Endothelial cell of umbilical vein (primary cell): ENCODE measurements around the gene PYROXD2. TPM values are rescaled to one million over a fixed set of nuclear protein-coding genes. Genes with fewer than 3 reads are reported as not detected.

Experiments
- BruUV-seq: library from RNA; stranded (reverse); fragments of 400-500 nt; replicated peaks from 2 replicates; lab custom pipeline; 2021; lab: Mats Ljungman, UMichigan
- CTCF ChIA-PET: fragments of 300-600, 350-600 bp; sonication (Branson Sonifier 250); formaldehyde crosslinking; loops from one replicate; lab custom pipeline; 2021; ENCODE audit warnings: antibody characterized with exemption, inconsistent platforms; lab: Charles Lee
- POLR2A ChIA-PET: fragments of 300-600, 350-600 bp; sonication (Branson Sonifier 250); formaldehyde crosslinking; loops from one replicate; lab custom pipeline; 2021; ENCODE audit warnings: antibody characterized with exemption, inconsistent platforms; lab: Charles Lee
- DNase-seq: peaks from one replicate; pipeline ENCODE4 v3.0.0-alpha.2; 2011; ENCODE audit warnings: low read depth, low spot score
- FAIRE-seq: peaks from 2 replicates; lab custom pipeline; 2011; peaks lifted over from hg19 to GRCh38; lab: Jason Lieb, UNC
- H2AFZ ChIP-seq: 2 replicates; pipeline ENCODE4 v1.6.0; 2012; ENCODE audit warnings: low read depth, low read length, control low read depth, inconsistent platforms
- H3K27ac ChIP-seq: 2 replicates; pipeline ENCODE4 v1.5.1; 2011; ENCODE audit warnings: low read depth, mild to moderate bottlenecking, control low read depth, low read length, moderate library complexity; ENCODE audit not compliant: insufficient read depth
- H3K27me3 ChIP-seq, 2 experiments: 2 replicates each; pipeline versions ENCODE4 v1.6.0 to v1.6.1; 2011; ENCODE audit warnings: low read length in 2 of 2, mixed read lengths in 1 of 2; ENCODE audit not compliant: control insufficient read depth in 2 of 2, insufficient read depth in 2 of 2
- H3K36me3 ChIP-seq, 2 experiments: 2 replicates in 1 of 2; 3 replicates in 1 of 2; pipeline ENCODE4 v1.5.1; 2011; ENCODE audit warnings: low read length in 2 of 2, mild to moderate bottlenecking in 1 of 2, moderate library complexity in 1 of 2; ENCODE audit not compliant: control insufficient read depth in 2 of 2, insufficient read depth in 2 of 2; ENCODE audit errors: extremely low read depth in 1 of 2
- H3K4me1 ChIP-seq: 3 replicates; pipeline ENCODE4 v1.5.1; 2011; ENCODE audit warnings: mild to moderate bottlenecking, low read length; ENCODE audit not compliant: control insufficient read depth, insufficient read depth; ENCODE audit errors: extremely low read depth
- H3K4me2 ChIP-seq: 2 replicates; pipeline ENCODE4 v1.6.1; 2011; ENCODE audit warnings: low read length, control low read depth, mixed read lengths; ENCODE audit not compliant: insufficient read depth
- H3K4me3 ChIP-seq, 3 experiments: fragments of 200-600 bp in 1 of 3; sonication (generic), shearing (Covaris generic) in 1 of 3; replicated peaks in 1 of 3; 2 replicates each; pipeline ENCODE4 v1.5.1; 2011 to 2016; ENCODE audit warnings: control low read depth in 3 of 3, low read length in 3 of 3, mild to moderate bottlenecking in 2 of 3, inconsistent platforms in 1 of 3, low read depth in 1 of 3, moderate library complexity in 1 of 3; ENCODE audit not compliant: insufficient read depth in 1 of 3
- H3K79me2 ChIP-seq: 2 replicates; pipeline ENCODE4 v1.6.0; 2012; ENCODE audit warnings: low read length, inconsistent platforms; ENCODE audit not compliant: control insufficient read depth, insufficient read depth
- H3K9ac ChIP-seq: replicated peaks from 2 replicates; pipeline ENCODE3; 2011; ENCODE audit warnings: low read length, control low read depth; ENCODE audit not compliant: insufficient read depth; ENCODE audit errors: extremely low read depth
- H3K9me1 ChIP-seq: replicated peaks from 3 replicates; pipeline ENCODE4 v1.6.0; 2011; ENCODE audit warnings: mild to moderate bottlenecking, low read length; ENCODE audit not compliant: control insufficient read depth, insufficient read depth; ENCODE audit errors: extremely low read depth
- H3K9me3 ChIP-seq: replicated peaks from 2 replicates; pipeline ENCODE4 v1.5.1; 2012; ENCODE audit warnings: low read length, inconsistent platforms; ENCODE audit not compliant: control insufficient read depth, insufficient read depth
- H4K20me1 ChIP-seq: replicated peaks from 2 replicates; pipeline ENCODE3; 2011; ENCODE audit warnings: mild to moderate bottlenecking, low read length; ENCODE audit not compliant: control insufficient read depth, insufficient read depth; ENCODE audit errors: extremely low read depth
- EZH2 ChIP-seq: IDR thresholded peaks from 2 replicates; pipeline ENCODE4 v1.6.1; 2012; ENCODE audit warnings: borderline replicate concordance, low read depth, mild to moderate bottlenecking, moderate library complexity, low read length, inconsistent platforms; ENCODE audit not compliant: severe bottlenecking
- FOS ChIP-seq: IDR thresholded peaks from 2 replicates; pipeline ENCODE4 v1.6.1; 2011; ENCODE audit warnings: mild to moderate bottlenecking, low read length, moderate library complexity, borderline replicate concordance; ENCODE audit not compliant: insufficient read depth
- GATA2 ChIP-seq: IDR thresholded peaks from 2 replicates; pipeline ENCODE4 v1.7.0; 2011; ENCODE audit warnings: low read depth, mild to moderate bottlenecking, moderate library complexity, mixed read lengths, low read length; ENCODE audit not compliant: insufficient read length, insufficient read depth
- JUN ChIP-seq: IDR thresholded peaks from 2 replicates; pipeline ENCODE4 v1.6.1; 2011; ENCODE audit warnings: borderline replicate concordance, low read depth; ENCODE audit not compliant: insufficient read length, insufficient read depth
- MYC ChIP-seq: IDR thresholded peaks from one replicate; pipeline ENCODE4 v1.6.1; 2011; ENCODE audit warnings: mild to moderate bottlenecking, low read depth, low read length
- POLR2A ChIP-seq: IDR thresholded peaks from 2 replicates; pipeline ENCODE4 v1.6.1; 2012; ENCODE audit warnings: low read depth, mild to moderate bottlenecking, control low read depth, low read length
- POLR2AphosphoS5 ChIP-seq: IDR thresholded peaks from 2 replicates; pipeline ENCODE4 v1.6.1; 2012; ENCODE audit warnings: low read depth, mild to moderate bottlenecking, control low read depth, low read length, moderate library complexity; ENCODE audit not compliant: insufficient read depth
- dilution Hi-C: fragments of 300-500 bp; cut with MboI; formaldehyde crosslinking; loops from one replicate; pipeline ENCODE4 v1.15.0; 2019; ENCODE audit warnings: low sequenced_read_pairs; ENCODE audit not compliant: extremely low pct_ligation_motif_present
- intact Hi-C: fragments of 100-400 bp; cut with micrococcal nuclease; formaldehyde crosslinking; loops from one replicate; pipeline ENCODE4 v1.10.0; 2022
- polyA plus RNA-seq, 4 experiments: library from polyadenylated mRNA; depleted of rRNA in 3 of 4; stranded (reverse) in 3 of 4; unstranded in 1 of 4; fragments of >200 nt; gene quantifications; 2 replicates each; pipeline versions ENCODE4 v1.2.1 to v1.2.3, GENCODE V29; 2011 to 2012; ENCODE audit warnings: missing spikeins in 1 of 4
- total RNA-seq: library from RNA; stranded (reverse); gene quantifications from 2 replicates; pipeline ENCODE4 v1.2.3, GENCODE V29; 2021
- TF ChIP-seq, protein P1 (sequence below), 2 donors: IDR thresholded peaks; 1 replicate in 1 of 2; 2 replicates in 1 of 2; pipeline ENCODE4 v1.5.1; 2011; ENCODE audit warnings: low read length in 2 of 2, mild to moderate bottlenecking in 2 of 2, moderate library complexity in 2 of 2, control low read depth in 1 of 2, inconsistent platforms in 1 of 2, low read depth in 1 of 2; ENCODE audit not compliant: insufficient read depth in 1 of 2; ENCODE audit errors: extremely low read depth in 1 of 2
- TF ChIP-seq, protein P2 (sequence below): IDR thresholded peaks from 2 replicates; pipeline ENCODE4 v1.6.1; 2011; ENCODE audit not compliant: insufficient read depth, insufficient read length

The PYROXD2 gene
- total and polyA plus RNA-seq, 2 donors (not counting 3 experiments of a cell fraction or from before 2014, with no cell fraction given), result 7.0 to 13.7 TPM

DNA sequence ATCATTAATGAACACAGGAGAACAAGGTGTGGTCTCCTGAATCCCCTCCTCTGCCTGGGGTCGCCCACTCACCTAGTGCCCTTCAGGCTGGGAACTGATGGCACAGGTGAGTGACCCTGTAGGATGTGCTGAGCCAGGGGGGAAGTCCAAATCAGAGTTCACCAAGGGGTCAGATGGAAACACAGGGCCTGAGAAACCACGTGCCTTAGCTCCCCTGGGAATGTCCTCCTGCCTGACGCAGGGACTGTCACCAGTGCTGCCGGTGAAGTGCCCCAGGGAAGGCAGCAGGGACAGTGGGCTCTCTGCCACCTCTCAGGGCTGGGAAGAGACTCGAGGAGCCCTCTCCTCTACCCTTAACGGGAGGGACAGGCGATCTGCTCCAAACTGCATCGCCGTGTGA lies 5.8 kb upstream of the PYROXD2 start:
- Histone ChIP-seq H3K9ac (no peak overlapping the region), H3K4me2 (no peak overlapping the region), H3K27me3 (no peaks in the 10 kb centered on the region), H2AFZ (no peak overlapping the region), H3K9me3 (no peaks in the 10 kb centered on the region), H3K27ac (no peak overlapping the region), H3K4me1 (peaks cover under 1% of the 10 kb centered on the region), H3K4me3 (no peak overlapping the region), H3K36me3 (peaks cover 3 to 36% of the 10 kb centered on the region in 2 experiments), H3K9me1 (no peaks in the 10 kb centered on the region), H4K20me1 (no peaks in the 10 kb centered on the region), H3K79me2 (no peaks in the 10 kb centered on the region)
- intact Hi-C loops, result no loop called here
- dilution Hi-C loops, result no loop called here
- FAIRE-seq (no peak), DNase-seq (no peak)
- TF ChIP-seq, protein P1, sequence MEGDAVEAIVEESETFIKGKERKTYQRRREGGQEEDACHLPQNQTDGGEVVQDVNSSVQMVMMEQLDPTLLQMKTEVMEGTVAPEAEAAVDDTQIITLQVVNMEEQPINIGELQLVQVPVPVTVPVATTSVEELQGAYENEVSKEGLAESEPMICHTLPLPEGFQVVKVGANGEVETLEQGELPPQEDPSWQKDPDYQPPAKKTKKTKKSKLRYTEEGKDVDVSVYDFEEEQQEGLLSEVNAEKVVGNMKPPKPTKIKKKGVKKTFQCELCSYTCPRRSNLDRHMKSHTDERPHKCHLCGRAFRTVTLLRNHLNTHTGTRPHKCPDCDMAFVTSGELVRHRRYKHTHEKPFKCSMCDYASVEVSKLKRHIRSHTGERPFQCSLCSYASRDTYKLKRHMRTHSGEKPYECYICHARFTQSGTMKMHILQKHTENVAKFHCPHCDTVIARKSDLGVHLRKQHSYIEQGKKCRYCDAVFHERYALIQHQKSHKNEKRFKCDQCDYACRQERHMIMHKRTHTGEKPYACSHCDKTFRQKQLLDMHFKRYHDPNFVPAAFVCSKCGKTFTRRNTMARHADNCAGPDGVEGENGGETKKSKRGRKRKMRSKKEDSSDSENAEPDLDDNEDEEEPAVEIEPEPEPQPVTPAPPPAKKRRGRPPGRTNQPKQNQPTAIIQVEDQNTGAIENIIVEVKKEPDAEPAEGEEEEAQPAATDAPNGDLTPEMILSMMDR (IDR thresholded peaks at IDR 0.05; ENCODE audit: extremely low read depth in 1 of 2, insufficient read depth in 1 of 2, low read depth in 1 of 2, low read length in 2 of 2), result no peak
- no peak for TF ChIP-seq POLR2A
- TF ChIP-seq EZH2, result no peak
- no peak for TF ChIP-seq MYC
- TF ChIP-seq GATA2, result no peak
- no peak for TF ChIP-seq POLR2AphosphoS5
- TF ChIP-seq, protein P2, sequence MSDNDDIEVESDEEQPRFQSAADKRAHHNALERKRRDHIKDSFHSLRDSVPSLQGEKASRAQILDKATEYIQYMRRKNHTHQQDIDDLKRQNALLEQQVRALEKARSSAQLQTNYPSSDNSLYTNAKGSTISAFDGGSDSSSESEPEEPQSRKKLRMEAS, result no peak
- TF ChIP-seq FOS, result no peak
- TF ChIP-seq JUN, result no peak
- POLR2A ChIA-PET, result no interaction called here
- CTCF ChIA-PET, result interaction anchor here (1.4 to 1.7 kb wide), 2 partner anchors 11 to 158 kb away, joined by 3 to 4 read pairs; no protein-coding TSS in a partner anchor
- no TSS peak for BruUV-seq
